Stimulated activated CD4-positive, alpha-beta T cell treated with anti-CD3 and anti-CD28 coated beads, Interleukin-12 subunit alpha, Interleukin-12 subunit beta, amount 100 ng/mL, for 24 hours (primary cell): ENCODE measurements around the gene CIB1.
A peak's percentile ranks its signal among the peaks of the same experiment; 100 is the strongest.
"Not testable (repeated sequence)": the region's sequence is repeated elsewhere in the genome, so short reads cannot be mapped to it uniquely, and the experiment has no call there.

Experiments used
- DNase-seq, 2 experiments: peaks; one replicate each; pipeline ENCODE4 v3.0.0-alpha.2; 2020; ENCODE audit warnings: low read depth in 2 of 2

CIB1 gene

DNA sequence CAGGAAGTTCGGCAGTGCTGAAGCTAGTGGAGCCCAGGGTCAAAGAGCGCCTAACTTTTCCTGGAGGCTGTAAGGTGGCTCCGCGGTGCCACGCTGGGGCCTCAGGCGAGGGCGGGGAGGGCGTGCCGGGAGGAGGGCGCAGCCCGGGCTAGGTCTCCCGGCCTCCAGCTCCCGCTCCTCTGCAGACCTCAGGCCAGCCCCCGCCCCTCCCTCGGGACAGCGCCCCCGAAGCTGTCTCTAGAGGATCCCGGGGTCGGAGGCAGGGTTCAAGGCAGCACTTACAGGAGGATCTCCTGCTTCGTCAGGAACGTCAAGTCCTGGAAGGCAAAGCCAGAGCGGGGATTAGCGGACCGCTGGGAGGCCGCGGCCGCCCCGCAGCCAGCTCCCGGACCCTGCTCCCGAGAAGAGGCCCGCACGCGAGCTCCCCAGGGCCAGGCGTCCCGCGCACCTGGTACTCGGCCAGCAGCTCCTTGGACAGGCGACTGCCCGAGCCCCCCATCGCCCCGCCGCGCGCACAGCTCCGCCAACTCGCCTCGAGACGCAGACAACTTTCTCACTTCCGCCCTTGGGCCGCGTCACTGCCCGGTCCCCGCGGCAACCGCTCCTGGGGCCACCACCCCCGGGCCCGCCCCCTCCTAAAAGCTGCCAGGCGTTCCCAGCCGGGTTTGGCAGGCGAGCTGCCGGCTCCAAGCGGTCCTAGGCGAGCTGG is at the start of gene CIB1:
Gene CIB1, minus strand, starts transcription at position 555 of the 709 bp plus-strand sequence. Its CDS starts 56 bp downstream, at position 499.
- DNase-seq = peak; percentile 93 to 96

DNA sequence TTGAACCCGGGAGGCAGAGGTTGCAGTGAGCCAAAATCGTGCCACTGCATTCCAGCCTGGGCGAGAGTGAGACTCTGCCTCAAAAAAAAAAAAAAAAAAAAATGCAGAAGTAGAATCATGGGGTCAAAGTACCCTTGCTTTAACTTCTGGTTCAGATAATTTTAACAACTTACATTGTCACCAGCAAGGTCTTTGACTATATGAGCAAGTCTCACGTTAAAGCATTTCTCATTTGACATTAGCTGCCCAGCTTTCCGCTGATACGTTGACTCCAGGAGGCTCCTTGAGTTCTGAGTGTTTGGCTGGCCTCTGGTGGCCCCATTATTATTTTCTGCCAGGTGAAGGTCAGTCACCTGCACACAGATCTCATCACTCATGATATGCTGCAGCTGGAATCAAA is 47.9 kb upstream of the CIB1 start:
- not testable (repeated sequence) for DNase-seq

DNA sequence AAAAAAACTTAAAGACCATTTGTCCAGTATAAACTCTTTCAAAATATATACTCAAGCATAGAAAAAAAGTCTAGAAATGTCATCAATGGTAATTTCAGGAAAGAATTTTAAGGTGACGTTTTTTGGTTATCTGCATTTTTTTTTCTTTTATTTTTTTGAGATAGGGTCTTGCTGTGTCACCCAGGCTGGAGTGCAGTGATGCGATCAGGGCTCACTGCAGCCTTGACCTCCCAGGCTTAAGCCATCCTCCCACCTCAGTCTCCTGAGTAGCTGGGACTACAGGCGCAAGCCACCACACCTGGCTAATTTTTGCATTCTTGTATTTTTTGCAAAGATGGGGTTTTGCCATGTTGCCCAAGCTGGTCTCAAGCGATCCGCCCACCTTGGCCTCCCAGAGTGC is 47.0 kb upstream of the CIB1 start:
- DNase-seq = not testable (repeated sequence)

DNA sequence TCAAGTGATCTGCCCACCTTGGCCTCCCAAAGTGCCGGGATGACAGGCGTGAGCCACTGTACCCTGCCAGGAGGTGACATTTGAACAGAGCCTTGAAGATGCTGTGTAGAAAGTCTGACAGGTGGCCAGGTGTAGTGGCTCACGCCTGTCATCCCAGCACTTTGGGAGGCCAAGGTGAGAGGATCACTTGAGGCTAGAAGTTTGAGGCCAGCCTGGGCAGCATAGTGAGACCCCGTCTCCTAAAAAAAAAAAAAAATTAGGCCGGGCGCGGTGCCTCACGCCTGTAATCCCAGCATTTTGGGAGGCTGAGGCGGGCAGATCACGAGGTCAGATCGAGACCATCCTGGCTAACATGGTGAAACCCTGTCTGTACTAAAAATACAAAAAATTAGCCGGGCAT is 44.7 kb upstream of the CIB1 start:
- not testable (repeated sequence) for DNase-seq

DNA sequence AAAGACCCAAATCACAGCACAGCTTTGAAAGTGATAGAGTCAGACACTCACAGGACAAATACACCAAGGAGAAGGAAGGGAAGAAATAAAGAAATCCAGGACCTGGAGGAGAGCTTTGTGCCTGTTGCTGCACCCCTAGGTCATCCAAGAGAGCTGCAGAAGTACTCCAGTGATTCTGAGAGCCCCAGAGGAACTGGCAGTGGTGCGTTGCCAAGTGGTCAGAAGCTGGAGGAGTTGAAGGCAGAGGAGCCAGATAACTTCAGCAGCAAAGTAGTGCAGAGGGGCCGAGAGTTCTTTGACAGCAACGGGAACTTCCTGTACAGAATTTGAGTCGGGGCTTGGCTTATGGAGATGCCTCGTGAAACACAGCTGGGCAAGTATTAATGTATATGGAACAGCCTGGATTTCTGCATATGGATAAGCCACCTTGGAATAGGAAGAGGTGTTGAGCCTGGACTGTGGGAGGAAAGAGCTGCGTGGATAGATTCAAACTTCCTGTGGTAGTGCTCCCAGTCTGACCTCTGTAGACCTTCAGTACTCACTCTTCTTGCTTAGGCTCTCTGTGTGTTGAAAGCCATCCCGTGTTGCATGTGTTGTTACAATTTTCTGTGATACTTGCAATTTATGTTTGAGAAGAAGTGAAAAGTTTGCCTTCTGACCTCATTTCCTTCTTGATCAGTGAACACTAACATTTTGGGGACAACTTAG is 37.9 kb upstream of the CIB1 start:
- DNase-seq = no peak

DNA sequence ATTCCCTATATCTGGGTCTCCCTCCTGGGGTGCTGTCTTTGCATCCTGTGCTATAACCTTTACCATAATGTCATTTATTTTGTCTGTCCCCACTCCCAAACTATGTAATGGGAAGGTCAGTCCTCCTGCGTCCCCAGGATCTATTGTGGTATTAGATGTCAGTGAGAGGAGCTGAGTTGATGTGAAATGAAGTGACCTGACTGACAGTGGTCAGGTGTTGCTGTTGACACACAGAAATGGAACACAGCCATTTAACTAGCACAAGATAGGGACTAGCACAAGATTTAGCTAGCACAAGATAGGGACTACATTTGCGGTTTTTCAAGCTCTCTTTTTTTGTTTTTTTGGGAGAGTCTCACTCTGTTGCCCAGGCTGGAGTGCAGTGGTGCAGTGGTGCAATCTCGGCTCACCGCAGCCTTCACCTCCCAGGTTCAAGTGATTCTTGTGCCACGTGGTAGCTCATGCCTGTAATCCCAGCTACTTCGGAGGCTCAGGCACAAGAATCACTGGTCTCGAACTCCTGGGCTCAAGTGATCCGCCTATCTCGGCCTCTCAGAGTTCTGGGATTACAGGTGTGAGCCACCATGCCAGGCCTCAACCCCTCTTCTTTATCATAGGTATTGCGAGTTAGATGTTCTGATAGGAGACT is 36.9 kb upstream of the CIB1 start:
- no peak for DNase-seq

DNA sequence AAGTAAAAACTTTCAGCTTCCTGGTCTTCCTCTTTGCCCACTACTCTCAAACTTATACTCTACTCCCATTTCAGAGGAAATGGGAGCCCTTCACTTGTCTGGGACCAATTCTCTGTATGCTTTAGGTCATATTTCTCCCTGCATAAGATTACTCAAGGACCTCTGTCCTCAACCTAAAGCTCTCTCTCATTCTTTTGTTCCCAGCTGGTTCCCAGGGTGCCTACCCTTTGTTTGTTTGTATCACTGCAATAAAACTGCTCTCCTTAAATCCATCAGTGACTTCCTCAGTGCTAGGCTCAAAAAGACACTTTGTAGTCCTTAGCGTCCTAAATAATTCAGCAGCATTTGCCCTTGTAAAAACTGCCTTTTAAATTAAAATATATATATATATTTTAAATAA is 34.7 kb upstream of the CIB1 start:
- DNase-seq = no peak

DNA sequence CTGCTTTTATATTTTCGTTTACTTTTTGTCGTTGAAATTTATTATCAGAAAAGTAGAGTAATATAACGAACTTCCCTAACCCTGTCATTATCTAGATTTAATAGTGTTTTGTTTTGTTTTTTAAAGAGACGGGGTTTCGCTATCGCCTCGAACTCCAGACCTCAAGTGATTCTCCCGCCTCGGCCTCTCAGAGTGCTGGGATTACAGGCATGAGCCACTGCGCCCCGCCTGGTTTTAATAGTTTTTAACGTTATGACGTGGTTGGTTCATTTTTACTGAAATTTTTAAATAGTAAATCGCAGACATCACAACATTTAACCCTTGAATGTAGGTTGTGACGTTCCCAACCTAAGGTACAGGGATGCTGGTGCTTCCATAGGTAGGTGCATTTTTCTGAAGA is 32.7 kb upstream of the CIB1 start:
- no peak for DNase-seq

DNA sequence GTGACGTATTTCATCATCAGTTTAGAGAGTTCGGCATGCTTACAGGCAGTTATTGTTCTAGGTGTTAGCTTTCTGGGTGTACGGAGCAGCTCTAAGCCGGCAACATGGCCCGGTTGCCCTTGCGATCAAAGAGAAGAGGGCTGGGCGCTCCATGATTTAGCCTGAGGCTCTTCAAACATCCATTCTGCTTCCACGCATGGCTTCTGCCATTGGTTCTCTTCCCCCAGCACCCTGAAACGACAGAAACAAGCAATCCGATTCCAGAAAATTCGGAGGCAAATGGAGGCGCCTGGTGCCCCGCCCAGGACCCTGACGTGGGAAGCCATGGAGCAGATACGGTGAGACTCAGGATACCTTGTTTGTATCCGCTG is 32.3 kb upstream of the CIB1 start:
- DNase-seq = peak; percentile 18 to 48

DNA sequence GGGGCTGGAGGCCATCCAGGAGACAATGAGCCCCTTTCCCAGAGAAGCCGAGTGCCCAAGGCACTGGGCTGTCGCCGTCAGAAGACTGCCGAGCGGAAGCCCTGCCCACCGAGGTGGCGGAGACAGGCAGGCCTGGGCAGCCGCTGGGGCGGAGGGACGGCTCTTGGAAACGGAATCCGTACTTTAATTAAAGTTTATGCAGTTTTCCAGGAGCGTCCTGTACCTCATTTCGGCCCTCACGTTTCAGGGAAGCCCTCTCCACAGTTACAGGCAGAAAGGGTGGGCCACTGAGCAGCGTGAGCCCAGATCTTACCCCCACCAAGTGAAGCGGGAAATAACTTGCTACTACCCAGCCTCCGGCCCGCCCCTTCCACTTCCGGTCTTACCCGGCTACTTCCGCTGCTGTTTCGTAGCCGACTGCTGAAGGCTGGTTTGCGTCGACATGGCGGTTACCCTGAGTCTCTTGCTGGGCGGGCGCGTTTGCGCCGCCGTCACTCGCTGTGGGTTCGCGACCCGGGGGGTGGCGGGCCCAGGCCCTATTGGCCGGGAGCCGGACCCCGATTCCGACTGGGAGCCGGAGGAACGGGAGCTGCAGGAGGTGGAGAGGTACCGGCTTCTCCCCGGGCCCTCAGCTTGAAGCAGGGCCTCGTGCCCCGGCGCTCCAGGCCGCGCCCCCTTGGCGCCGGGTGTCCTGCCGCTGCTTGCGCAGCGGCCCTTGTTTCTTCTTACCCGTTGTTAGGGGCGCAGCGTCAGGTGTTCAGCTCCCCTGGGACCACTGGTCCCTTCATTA is 31.7 kb upstream of the CIB1 start, which contains the start of gene NGRN:
Gene NGRN, plus strand, starts transcription at position 402 of the 790 bp plus-strand sequence. Its CDS starts 41 bp downstream, at position 443.
- peak; percentile 89 to 92 for DNase-seq

DNA sequence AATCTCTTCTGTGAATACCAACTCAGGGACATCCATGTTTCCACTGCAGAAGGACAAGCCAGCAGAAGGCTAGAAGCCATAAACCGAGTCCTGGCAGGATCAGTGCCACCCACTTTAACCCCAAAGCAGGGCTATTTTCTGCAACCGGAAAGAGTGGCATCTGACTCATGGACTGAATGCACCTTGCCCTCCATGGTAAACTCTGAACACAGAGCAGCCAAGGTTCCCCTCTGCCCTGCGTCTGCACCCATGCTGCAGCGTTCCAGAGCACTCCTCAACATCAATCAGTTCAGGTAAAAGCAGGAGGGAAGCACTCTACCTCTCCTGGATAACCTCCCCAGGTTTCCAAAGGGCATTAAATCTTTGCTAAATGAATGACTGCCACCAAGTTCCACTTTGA is 30.9 kb upstream of the CIB1 start:
- peak in 1 of 2 experiments; percentile 14 for DNase-seq

DNA sequence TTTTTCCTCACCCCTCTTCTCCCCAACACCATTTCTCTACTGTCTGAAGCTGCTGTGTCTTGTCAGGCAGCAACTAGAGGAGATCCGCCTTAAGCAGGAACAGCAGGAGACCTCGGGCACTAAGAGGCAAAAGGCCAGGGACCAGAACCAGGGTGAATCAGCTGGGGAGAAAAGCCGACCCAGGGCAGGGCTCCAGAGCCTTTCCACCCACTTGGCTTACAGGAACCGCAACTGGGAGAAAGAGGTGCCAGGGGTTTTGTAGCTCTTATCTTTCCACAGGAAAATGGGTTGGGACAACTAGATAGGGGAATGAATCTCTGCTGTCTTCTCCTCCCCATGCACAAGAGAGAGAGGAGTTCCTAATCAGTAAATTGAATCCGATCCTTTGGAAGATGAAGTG is 28.7 kb upstream of the CIB1 start:
- DNase-seq = no peak

DNA sequence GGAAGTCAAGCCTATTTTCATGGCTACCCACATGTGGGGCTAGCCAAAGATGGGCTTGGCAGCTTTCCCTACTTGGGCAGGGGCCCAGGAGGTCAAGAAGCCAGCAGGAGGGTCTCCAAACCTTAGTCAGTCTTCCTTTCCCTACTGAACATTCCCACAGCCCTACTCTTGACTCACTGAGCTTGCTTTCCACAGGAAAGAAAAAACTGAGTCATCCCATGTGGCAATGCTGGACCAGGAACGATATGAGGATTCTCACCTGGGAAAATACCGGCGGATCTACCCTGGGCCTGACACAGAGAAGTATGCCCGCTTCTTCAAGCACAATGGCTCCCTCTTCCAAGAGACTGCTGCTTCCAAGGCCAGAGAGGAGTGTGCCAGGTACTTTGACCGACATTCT is 28.1 kb upstream of the CIB1 start:
- no peak for DNase-seq

DNA sequence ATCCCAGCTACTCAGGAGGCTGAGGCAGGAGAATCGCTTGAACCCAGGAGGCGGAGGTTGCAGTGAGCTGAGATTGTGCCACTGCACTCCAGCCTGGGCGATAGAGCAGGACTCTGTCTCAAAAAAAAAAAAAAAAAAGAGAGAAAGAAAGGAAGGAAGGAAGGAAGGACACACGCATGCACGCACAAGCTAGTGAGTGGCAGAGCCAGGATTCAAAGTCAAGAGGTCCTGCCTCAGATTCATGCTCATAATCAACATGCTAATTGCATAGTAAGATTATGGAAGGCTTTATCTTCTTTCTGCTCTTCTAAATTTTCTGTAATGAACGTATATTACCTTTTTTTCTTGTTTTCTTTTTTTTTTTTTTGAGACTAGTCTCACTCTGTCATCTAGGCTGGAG is 27.0 kb upstream of the CIB1 start:
- not testable (repeated sequence) for DNase-seq

DNA sequence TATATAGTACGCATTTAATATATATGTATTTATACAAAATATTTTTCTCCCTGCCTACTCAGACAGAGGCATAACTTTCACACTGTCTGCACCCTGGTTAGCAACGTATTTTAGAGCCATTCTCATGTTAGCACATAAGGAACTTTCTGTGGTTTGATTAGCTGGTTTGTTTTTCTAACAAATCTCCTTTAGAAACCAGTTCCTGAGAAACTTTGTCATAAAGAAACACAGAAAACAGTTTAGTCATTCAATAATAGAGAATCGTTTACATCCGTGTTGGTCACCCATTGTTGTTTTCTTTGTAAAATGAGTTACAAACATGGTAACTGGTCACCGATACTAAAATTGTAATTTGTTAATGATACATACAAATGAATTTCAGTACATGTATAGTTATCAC is 25.8 kb upstream of the CIB1 start:
- no peak for DNase-seq

DNA sequence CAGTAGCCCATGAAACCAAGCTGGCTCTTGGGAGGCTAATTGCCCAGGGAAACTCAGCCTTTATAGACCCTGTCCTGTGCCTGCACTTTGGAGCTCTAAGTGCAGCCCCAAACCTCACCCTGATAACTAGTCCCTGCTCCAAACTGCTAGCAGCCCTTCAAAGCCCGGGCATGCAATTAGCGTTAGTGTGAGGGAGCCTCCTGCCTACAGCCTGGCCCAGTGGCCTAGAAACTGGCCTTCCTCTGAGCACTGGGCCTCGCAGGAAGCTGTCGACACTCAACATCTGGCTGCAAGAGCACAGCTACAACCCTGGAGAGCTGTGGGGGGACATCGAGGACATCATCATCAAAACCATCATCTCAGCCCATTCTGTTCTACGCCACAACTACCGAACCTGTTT is 24.0 kb upstream of the CIB1 start:
- DNase-seq = no peak

DNA sequence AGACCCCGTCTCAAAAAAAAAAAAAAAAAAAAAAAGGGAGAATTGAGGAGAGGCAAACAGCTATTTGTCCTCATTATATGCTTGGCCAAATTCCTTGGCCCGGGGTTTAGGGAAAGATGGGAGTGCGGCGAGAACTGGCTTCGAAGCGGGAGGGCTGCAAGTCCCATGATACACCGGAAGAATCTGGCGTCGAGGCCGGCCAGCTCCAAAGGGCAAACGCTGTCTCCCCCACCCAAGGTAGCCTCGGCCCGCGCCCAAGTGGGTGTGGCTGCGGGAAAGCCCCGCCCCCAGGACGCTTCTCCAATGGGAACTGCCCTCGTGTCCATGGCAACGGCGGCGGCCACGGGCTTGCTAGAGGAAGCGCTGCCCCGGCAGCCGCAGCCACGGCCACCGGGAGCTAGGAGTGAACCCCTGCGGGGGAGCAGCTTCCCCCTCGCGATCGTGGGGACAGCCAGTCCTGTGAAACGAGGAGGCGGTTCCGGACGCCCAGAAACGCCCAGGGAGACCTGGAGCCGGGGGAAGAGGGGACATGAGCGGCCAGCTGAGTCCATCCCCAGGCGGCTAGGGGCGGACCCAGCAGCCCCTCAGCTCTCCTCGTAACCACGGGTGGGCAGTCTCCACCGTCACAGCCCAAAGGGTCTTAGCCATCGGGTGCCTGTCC is 15.6 kb upstream of the CIB1 start, which contains the start of gene TTLL13:
Gene TTLL13, plus strand, starts transcription at position 354 of the 661 bp plus-strand sequence. CDS start 1,075 bp downstream, outside the sequence.
- peak; percentile 65 to 93 for DNase-seq

DNA sequence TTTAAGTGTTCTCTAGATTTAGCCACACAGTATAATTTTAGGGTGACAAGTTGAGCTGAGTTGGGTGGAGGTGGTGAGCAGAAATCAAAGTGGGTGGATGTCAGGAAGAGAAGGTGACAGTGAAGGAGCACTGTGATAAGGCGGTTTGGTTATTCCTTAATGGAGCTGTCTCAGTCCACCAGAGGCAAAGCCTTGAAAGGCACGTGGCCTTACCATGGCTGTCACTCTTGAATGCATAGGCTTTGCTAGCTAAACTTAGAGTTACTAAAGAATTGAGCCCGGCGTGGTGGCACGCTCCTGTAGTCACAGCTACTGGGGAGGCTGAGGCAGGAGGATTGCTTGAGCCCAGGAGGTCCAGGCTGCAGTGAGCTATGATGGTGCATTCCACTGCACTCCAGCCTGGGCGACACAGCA is 15.1 kb upstream of the CIB1 start:
- DNase-seq = no peak

DNA sequence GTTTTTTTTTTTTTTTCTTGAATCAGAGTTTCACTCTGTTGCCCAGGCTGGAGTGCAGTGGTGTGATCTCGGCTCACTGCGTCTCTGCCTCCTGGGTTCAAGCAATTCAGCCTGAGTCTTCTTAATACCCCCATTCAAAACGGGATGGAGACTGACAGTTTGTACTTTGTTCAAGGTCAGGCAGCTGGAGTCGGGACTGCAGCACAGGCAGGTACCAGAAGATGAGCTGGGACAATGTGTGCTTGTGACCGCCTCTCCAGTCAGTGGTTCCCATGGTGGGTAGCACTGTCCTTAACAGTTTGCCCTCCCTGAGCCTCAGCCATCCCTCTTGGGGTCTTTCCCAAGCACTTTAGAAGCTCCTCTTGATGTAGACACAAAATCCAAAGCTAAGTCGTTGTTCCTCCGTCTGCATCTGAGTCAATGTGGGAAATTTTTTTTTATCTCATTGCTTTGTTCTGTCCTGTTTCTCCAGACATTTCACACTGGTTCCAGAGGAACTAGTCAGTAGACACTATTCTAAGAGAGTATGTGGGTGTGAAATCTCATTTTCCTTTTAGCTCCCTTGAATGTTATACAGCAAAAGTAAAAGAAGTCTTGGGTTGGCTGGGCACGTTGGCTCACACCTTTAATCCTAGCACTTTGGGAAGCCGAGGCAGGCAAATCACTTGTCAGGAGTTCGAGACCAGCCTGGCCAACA is 10.3 kb upstream of the CIB1 start:
- no peak for DNase-seq

DNA sequence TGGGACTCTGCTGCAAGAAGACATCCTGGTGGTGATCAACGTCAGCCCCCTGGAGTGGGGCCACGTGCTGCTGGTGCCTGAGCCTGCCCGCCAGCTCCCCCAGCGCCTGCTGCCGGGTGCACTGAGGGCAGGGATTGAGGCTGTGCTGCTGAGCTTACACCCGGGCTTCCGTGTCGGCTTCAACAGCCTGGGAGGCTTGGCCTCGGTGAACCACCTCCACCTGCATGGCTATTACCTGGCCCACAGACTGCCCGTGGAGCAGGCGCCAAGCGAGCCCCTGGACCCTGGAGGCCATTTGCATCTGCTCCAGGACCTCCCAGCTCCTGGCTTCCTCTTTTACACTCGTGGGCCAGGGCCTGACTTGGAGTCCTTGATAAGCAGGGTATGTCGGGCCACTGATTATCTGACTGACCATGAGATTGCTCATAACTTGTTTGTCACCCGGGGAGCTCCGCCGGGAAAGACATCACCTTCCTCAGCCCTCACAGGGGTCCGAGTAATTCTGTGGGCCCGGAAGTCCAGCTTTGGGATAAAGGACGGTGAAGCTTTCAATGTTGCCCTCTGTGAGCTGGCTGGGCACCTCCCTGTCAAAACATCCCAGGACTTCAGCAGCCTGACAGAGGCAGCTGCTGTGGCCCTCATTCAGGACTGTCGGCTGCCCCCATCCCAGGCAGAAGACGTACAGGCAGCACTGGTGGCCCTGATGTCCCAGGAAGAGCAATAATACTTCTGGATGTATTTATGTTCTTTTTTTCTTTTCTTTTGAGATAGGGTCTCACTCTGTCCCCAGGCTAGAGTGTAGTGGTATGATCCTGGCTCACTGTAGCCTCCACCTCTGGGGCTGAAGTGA is 7.8 kb upstream of the CIB1 start:
- no peak for DNase-seq
